AG04449 (cell line): ENCODE results near the gene TMEM91.

Experiments used
- CTCF ChIA-PET: fragments of 350-600 bp; formaldehyde crosslinking; extraction: SDS; loops from one replicate; lab custom pipeline; 2021; ENCODE audit warnings: antibody characterized with exemption; lab: Yijun Ruan, JAX
- POLR2A ChIA-PET: fragments of 400-600, 350-600 bp; formaldehyde crosslinking; extraction: SDS; loops from one replicate; lab custom pipeline; 2020; ENCODE audit warnings: antibody characterized with exemption, inconsistent platforms; lab: Yijun Ruan, JAX
- DNase-seq: peaks from one replicate; pipeline ENCODE4 v3.0.0-alpha.2; 2010; ENCODE audit warnings: low read depth, low spot score
- H3K4me3 ChIP-seq: 2 replicates; pipeline ENCODE4 v1.5.1; 2011; ENCODE audit warnings: low read depth, mild to moderate bottlenecking, control low read depth, low read length
- TF ChIP-seq, protein P1 (sequence below): IDR thresholded peaks from one replicate; pipeline ENCODE4 v1.5.1; 2011; ENCODE audit warnings: mild to moderate bottlenecking, moderate library complexity, low read length, control low read depth, inconsistent platforms; ENCODE audit not compliant: insufficient read depth; ENCODE audit errors: missing control alignments

TMEM91 gene

DNA sequence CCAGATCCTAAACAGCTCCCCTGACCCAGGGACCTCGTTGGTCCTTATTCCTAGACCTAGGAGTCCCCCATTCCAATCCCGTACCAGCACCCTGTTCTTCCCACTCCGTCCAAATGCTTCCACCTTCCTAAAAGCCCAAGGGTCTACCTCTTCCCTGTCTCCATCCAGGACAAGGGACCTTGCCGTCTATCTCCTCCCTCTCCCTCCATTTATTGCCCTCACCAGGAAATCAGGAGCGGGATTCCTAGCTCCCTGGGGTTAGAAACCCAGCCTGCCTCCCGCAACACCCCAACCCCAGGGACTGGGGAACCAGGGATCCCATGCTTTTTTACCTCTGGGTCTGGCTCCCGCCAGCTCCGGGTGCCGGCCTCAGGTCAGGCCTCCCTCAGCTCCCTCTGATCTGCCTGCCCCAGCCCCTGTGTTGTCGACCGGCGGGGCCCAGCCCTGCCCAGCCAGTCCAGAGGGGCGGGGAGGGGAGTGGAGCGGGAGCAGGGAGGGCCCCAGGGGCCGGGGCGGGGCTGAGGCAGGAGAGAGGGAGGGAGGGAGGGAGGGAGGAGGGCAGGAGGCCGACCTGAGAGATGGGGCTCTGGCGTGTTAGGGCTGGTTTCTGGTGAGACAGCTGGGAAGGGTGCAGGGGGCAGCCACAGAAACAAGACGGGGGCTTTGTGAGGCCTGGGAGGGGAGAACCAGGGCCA is 50.8 kb downstream of the TMEM91 start, which contains the start of gene B3GNT8:
Gene B3GNT8 (minus strand): TSS at position 423 of the 695 bp plus-strand sequence. CDS start 596 bp downstream, outside the sequence.
- ChIA-PET CTCF (interaction anchor here (0.7 to 1.2 kb wide), 2 partner anchors 13 to 105 kb away, joined by 3 read pairs; no protein-coding TSS in a partner anchor), POLR2A (interaction anchor here (0.6 to 1.1 kb wide), 2 partner anchors 105 to 159 kb away, joined by 3 read pairs; no protein-coding TSS in a partner anchor)
- peak within 1 kb of the TSS; percentile 58 for H3K4me3 ChIP-seq
- no peak for DNase-seq
- TF ChIP-seq, protein P1, sequence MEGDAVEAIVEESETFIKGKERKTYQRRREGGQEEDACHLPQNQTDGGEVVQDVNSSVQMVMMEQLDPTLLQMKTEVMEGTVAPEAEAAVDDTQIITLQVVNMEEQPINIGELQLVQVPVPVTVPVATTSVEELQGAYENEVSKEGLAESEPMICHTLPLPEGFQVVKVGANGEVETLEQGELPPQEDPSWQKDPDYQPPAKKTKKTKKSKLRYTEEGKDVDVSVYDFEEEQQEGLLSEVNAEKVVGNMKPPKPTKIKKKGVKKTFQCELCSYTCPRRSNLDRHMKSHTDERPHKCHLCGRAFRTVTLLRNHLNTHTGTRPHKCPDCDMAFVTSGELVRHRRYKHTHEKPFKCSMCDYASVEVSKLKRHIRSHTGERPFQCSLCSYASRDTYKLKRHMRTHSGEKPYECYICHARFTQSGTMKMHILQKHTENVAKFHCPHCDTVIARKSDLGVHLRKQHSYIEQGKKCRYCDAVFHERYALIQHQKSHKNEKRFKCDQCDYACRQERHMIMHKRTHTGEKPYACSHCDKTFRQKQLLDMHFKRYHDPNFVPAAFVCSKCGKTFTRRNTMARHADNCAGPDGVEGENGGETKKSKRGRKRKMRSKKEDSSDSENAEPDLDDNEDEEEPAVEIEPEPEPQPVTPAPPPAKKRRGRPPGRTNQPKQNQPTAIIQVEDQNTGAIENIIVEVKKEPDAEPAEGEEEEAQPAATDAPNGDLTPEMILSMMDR = no peak

DNA sequence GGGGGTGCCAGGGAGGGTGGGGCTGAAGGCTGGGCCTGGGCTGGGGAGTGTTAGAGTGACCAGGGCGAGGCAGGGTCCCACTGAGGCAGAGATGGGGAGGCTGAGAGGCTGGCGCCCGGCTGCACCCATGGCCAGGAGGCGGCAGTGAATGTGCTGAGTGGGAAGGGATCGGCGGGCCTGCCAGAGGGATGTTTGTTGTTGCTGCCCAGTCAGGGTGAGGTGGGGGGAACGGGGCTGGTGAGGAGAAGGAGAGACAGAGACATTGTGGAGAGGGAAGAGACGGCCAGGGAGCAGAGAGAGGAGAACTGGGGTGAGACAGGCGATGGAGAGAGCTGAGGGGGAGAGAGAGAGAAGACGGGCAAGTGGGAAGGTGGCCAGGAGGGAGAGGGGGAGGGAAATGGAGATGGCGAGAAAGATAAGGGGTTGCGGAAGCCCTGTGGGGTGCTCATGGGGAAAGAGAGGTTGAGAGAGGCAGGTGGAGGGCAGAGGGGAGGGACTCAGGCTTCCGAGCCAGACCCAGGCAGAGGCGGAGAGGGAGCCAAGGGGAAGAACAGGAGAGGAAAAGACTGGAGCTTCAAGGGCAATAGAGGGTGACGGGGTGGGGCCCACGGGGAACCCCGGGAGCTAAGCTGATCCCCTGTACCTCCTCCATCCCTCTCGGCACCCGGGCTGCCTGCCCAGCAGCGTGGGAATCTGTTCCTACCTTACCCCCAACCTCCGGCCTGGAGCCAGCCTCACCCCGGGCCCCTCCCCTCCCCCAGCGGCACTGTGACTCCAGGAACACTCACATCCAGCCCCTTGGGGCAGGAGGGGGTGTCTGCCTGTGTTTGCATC is 51.5 kb downstream of the TMEM91 start:
- TF ChIP-seq, protein P1 = no peak
- no peak for DNase-seq
- H3K4me3 ChIP-seq = peak overlapping the region; percentile 58
- ChIA-PET CTCF (interaction anchor here (0.9 to 2.1 kb wide), 5 partner anchors 10 to 119 kb away, joined by 3 to 13 read pairs (median 4); partner anchors contain the start of gene DMAC2), POLR2A (interaction anchor here (0.6 to 2.0 kb wide), 3 partner anchors 12 to 160 kb away, joined by 3 to 12 read pairs (median 3); partner anchors contain the start of gene DMAC2)

DNA sequence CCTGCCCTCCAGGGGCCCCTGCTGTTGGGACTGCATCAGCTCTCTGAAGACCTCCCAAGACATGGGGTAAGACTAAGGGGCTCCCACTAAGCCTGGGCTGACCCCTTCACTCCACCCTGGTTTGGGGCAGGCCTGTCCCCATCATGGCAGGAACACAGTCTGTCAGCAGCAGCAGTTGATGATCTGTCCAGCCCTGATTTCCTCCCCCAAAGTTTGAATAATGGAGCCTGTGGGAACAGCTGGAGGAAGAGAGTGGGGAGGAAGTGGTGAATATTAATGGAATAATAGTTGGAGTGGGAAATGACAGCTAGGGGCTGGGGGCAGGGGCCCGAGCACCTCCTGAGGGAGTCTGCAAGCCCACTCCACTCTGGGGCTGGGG is 52.1 kb downstream of the TMEM91 start:
- no peak for DNase-seq
- CTCF ChIA-PET = interaction anchor here (0.9 to 2.1 kb wide), 5 partner anchors 11 to 224 kb away, joined by 3 to 13 read pairs (median 4); partner anchors contain the start of gene DMAC2
- TF ChIP-seq, protein P1 = no peak
- POLR2A ChIA-PET = interaction anchor here (2.0 kb wide), 1 partner anchor 11 kb away, joined by 12 read pairs; the partner anchor contains the start of gene DMAC2
- H3K4me3 ChIP-seq = peak overlapping the region; percentile 58; the same call in 1 of the 2 replicates

DNA sequence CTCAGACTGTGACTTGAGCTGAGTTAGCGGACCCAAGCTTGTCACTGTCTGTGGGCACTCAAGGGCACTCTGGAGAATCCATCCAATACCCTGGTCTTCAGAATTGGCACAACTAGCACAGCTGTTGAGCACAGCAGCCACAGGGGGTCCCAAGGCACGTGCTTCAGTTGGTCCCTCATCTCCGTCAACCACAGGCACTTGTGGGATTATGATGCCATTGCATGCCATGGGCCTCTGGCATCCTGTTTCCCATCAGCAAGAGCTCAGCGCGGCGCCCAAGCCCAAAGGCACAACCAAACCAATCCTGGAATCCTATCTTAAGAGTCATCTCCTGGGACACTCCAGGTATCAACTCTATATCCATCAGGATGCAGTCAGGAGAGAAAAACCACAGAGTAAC is 54.6 kb downstream of the TMEM91 start:
- no peak overlapping the region for H3K4me3 ChIP-seq
- TF ChIP-seq, protein P1 = no peak
- no peak for DNase-seq
- POLR2A ChIA-PET = interaction anchor here (0.9 to 1.3 kb wide), 2 partner anchors 8 to 9 kb away, joined by 3 to 4 read pairs; no protein-coding TSS in a partner anchor
- CTCF ChIA-PET = interaction anchor here (1.4 to 2.1 kb wide), 7 partner anchors 9 to 227 kb away, joined by 3 to 8 read pairs (median 6); partner anchors contain the start of gene DMAC2

DNA sequence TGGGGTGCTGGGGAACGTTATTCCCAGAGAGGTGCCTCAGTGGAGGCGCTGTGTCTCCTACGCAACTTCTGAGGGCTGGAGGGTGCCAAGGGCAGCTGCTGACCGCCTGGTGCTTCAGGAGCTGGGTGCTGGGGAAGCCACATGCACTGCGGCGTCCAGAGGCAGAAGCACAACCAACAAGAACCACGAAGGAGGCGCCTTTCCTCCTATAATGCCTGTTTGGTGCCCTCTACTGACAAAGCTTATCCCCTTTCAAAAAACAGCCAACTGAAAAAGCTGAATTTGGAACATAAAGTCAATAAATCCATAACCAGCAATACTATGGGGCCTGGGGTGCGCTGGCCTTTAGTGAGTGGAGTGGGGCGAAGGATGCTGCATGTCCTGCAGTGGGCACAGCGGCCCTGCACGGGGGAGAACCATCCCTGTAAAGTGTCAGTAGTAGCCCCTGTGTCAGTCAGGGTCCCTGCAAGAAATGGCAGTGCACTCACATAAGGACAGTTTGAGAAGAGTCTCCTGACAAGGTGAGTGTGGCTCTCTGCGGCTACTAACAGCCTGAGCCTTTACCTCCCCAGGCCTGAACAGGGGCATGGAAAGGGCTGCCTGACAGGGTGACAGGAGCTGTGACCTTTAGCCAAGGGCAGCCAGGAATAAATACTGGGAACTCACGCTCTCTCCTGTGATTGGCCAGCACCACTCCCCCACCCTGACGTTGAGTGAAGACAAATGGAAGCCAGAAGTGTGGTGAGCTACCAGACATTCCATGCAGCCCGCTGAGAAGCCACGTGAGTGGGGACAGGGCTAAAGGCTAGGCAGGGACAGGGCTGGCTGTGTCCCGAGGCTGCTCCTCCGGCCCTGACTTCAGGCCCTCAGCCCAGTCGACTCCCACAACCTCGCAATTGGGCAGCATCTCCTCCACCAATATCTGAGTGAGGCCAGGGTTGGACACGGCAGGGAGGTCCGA is 55.4 kb downstream of the TMEM91 start:
- no peak for DNase-seq
- POLR2A ChIA-PET = interaction anchor here (0.9 to 1.3 kb wide), 2 partner anchors 7 to 10 kb away, joined by 3 to 4 read pairs; no protein-coding TSS in a partner anchor
- CTCF ChIA-PET = interaction anchor here (0.6 to 2.1 kb wide), 8 partner anchors 8 to 228 kb away, joined by 3 to 8 read pairs (median 6); partner anchors contain the start of gene DMAC2
- TF ChIP-seq, protein P1 = peak; percentile 24
- no peak overlapping the region for H3K4me3 ChIP-seq
